Measurements from ENCODE around the gene ANKS3.

DNA sequence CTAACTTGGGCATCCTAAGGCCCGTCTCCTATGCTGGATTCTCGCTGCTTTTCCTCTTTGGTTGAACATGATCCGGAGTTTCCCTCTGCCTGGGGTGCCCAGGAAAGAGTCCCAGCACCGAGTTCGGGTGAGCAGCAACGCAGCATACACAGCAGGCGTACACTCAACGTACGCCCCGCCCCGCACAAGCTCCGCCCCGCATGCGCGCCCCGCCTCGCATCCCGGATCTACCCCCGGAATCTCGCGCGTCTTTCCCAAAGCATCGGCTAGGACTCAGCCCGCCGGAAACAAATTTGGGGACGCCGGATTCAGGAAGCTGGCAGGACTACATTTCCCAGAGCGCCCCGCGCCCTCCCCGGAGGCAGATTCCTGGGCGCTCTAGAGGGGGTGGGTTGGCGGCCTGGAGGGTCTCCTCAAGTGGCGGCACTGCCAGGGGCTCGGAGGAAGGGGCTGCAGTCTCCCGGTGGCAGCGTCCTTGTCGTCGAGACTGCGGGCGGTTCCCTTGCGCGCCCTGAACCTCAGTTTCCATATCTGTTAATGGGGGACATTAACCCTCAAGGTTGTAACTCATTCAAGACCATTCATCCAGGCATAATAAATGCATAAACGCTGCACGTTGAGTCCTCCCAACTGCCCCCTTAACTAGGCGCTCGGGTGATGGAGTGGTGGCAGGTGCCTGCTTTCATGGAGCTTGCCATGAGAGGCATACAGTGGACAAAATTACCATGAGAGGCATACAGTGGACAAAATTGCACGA is 34.7 kb upstream of the ANKS3 start:
- TF ChIP-seq, protein P1, sequence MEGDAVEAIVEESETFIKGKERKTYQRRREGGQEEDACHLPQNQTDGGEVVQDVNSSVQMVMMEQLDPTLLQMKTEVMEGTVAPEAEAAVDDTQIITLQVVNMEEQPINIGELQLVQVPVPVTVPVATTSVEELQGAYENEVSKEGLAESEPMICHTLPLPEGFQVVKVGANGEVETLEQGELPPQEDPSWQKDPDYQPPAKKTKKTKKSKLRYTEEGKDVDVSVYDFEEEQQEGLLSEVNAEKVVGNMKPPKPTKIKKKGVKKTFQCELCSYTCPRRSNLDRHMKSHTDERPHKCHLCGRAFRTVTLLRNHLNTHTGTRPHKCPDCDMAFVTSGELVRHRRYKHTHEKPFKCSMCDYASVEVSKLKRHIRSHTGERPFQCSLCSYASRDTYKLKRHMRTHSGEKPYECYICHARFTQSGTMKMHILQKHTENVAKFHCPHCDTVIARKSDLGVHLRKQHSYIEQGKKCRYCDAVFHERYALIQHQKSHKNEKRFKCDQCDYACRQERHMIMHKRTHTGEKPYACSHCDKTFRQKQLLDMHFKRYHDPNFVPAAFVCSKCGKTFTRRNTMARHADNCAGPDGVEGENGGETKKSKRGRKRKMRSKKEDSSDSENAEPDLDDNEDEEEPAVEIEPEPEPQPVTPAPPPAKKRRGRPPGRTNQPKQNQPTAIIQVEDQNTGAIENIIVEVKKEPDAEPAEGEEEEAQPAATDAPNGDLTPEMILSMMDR (IDR thresholded peaks at IDR 0.05; ENCODE audit: insufficient read depth, low read length, poor library complexity, severe bottlenecking): no peak
- no peak for TF ChIP-seq EZH2phosphoT487 (conservative IDR thresholded peaks at IDR 0.05; ENCODE audit: low read length)

All from SU-DHL-6 (cell line).